ENCODE data around the gene RXRA.

RXRA gene

GRCh38 chr9:134423749-134424148 is 97.5 kb downstream of the RXRA start:
- no peak overlapping the region for H3K14ac ChIP-seq (ENCODE audit: low read length in 2 of 2)

GRCh38 chr9:134424818-134425217 is 98.6 kb downstream of the RXRA start:
- no peak overlapping the region for H4K8ac ChIP-seq (ENCODE audit: low read length)
- H3K4ac ChIP-seq (ENCODE audit: low read depth in 1 of 2, low read length in 2 of 2): no peak overlapping the region
- H3K79me1 ChIP-seq (replicated peaks; ENCODE audit: low read length, poor library complexity, severe bottlenecking): peaks cover 20% of the 10 kb centered on the region
- H3K36me3 ChIP-seq (ENCODE audit: control insufficient read depth in 1 of 2, insufficient read depth in 2 of 2, low read depth in 1 of 2, low read length in 2 of 2): peaks cover 39 to 86% of the 10 kb centered on the region in 2 experiments
- H3K18ac ChIP-seq (ENCODE audit: low read depth in 1 of 2, low read length in 2 of 2): no peak overlapping the region
- H2BK5ac ChIP-seq (ENCODE audit: low read depth, low read length, poor library complexity, severe bottlenecking): no peak overlapping the region
- H2BK12ac ChIP-seq (ENCODE audit: low read length in 2 of 2): no peak overlapping the region
- no peaks in the 10 kb centered on the region for H3K9me3 ChIP-seq (ENCODE audit: control insufficient read depth, low read length)
- no peak overlapping the region for H2AFZ ChIP-seq (ENCODE audit: low read depth, low read length)
- H3K4me2 ChIP-seq (ENCODE audit: low read length, poor library complexity, severe bottlenecking): no peak overlapping the region
- H4K91ac ChIP-seq (ENCODE audit: low read length): no peak overlapping the region
- H2BK120ac ChIP-seq (ENCODE audit: low read depth, low read length): no peak overlapping the region
- no peak overlapping the region for H3K27ac ChIP-seq (ENCODE audit: low read length, poor library complexity, severe bottlenecking)
- peaks cover 21% of the 10 kb centered on the region for H3K4me1 ChIP-seq (ENCODE audit: control insufficient read depth, insufficient read depth, low read depth, low read length)
- no peak for DNase-seq
- H3K4me3 ChIP-seq (ENCODE audit: insufficient read depth in 1 of 2, low read depth in 1 of 2, low read length in 2 of 2): no peak overlapping the region
- H3K9ac ChIP-seq (ENCODE audit: low read length): no peak overlapping the region
- H2BK15ac ChIP-seq (ENCODE audit: low read depth, poor library complexity, severe bottlenecking): no peak overlapping the region
- no peak overlapping the region for H2AK5ac ChIP-seq (ENCODE audit: low read length, severe bottlenecking)
- H3K27me3 ChIP-seq (ENCODE audit: control insufficient read depth in 1 of 2, insufficient read depth in 1 of 2, low read length in 2 of 2): no peaks in the 10 kb centered on the region
- WGBS: 95% methylated on average over 9 of the region's 9 CpGs
- no peak overlapping the region for H3K14ac ChIP-seq (ENCODE audit: low read length in 2 of 2)
- H3K23ac ChIP-seq (ENCODE audit: low read length in 2 of 2): no peak overlapping the region

More at GRCh38 chr9:134423749-134424148, 97.5 kb downstream of the RXRA start:
- H3K36me3 ChIP-seq (ENCODE audit: control insufficient read depth in 1 of 2, insufficient read depth in 2 of 2, low read depth in 1 of 2, low read length in 2 of 2): peaks cover 33 to 87% of the 10 kb centered on the region in 2 experiments
- H4K8ac ChIP-seq (ENCODE audit: low read length): no peak overlapping the region
- WGBS: 96% methylated on average over 15 of the region's 15 CpGs
- H3K23ac ChIP-seq (ENCODE audit: low read length in 2 of 2): no peak overlapping the region
- H3K79me1 ChIP-seq (replicated peaks; ENCODE audit: low read length, poor library complexity, severe bottlenecking): peaks cover 21% of the 10 kb centered on the region
- no peak overlapping the region for H2AK5ac ChIP-seq (ENCODE audit: low read length, severe bottlenecking)
- H3K27me3 ChIP-seq (ENCODE audit: control insufficient read depth in 1 of 2, insufficient read depth in 1 of 2, low read length in 2 of 2): no peaks in the 10 kb centered on the region
- H4K91ac ChIP-seq (ENCODE audit: low read length): no peak overlapping the region
- no peak overlapping the region for H2AFZ ChIP-seq (ENCODE audit: low read depth, low read length)
- no peak overlapping the region for H2BK12ac ChIP-seq (ENCODE audit: low read length in 2 of 2)
- no peak overlapping the region for H3K9ac ChIP-seq (ENCODE audit: low read length)
- no peak overlapping the region for H2BK5ac ChIP-seq (ENCODE audit: low read depth, low read length, poor library complexity, severe bottlenecking)
- H3K27ac ChIP-seq (ENCODE audit: low read length, poor library complexity, severe bottlenecking): no peak overlapping the region
- no peak overlapping the region for H2BK120ac ChIP-seq (ENCODE audit: low read depth, low read length)
- DNase-seq: no peak
- no peak overlapping the region for H2BK15ac ChIP-seq (ENCODE audit: low read depth, poor library complexity, severe bottlenecking)
- no peak overlapping the region for H3K4ac ChIP-seq (ENCODE audit: low read depth in 1 of 2, low read length in 2 of 2)
- no peak overlapping the region for H3K18ac ChIP-seq (ENCODE audit: low read depth in 1 of 2, low read length in 2 of 2)
- H3K4me1 ChIP-seq (ENCODE audit: control insufficient read depth, insufficient read depth, low read depth, low read length): peaks cover 24% of the 10 kb centered on the region
- no peaks in the 10 kb centered on the region for H3K9me3 ChIP-seq (ENCODE audit: control insufficient read depth, low read length)
- no peak overlapping the region for H3K4me2 ChIP-seq (ENCODE audit: low read length, poor library complexity, severe bottlenecking)
- no peak overlapping the region for H3K4me3 ChIP-seq (ENCODE audit: insufficient read depth in 1 of 2, low read depth in 1 of 2, low read length in 2 of 2)

- Histone ChIP-seq H2BK12ac (ENCODE audit: low read length in 2 of 2) (no peak overlapping the region), H3K27ac (ENCODE audit: low read length, poor library complexity, severe bottlenecking) (no peak overlapping the region), H2AFZ (ENCODE audit: low read depth, low read length) (no peak overlapping the region), H4K91ac (ENCODE audit: low read length) (no peak overlapping the region), H2BK120ac (ENCODE audit: low read depth, low read length) (no peak overlapping the region), H3K14ac (ENCODE audit: low read length in 2 of 2) (no peak overlapping the region), H3K4me1 (ENCODE audit: control insufficient read depth, insufficient read depth, low read depth, low read length) (peaks cover 21% of the 10 kb centered on the region), H3K4ac (ENCODE audit: low read depth in 1 of 2, low read length in 2 of 2) (no peak overlapping the region), H3K36me3 (ENCODE audit: control insufficient read depth in 1 of 2, insufficient read depth in 2 of 2, low read depth in 1 of 2, low read length in 2 of 2) (peaks cover 40 to 85% of the 10 kb centered on the region in 2 experiments), H2BK5ac (ENCODE audit: low read depth, low read length, poor library complexity, severe bottlenecking) (no peak overlapping the region), H3K23ac (ENCODE audit: low read length in 2 of 2) (no peak overlapping the region), H2AK5ac (ENCODE audit: low read length, severe bottlenecking) (no peak overlapping the region), H3K4me2 (ENCODE audit: low read length, poor library complexity, severe bottlenecking) (no peak overlapping the region), H3K27me3 (ENCODE audit: control insufficient read depth in 1 of 2, insufficient read depth in 1 of 2, low read length in 2 of 2) (no peaks in the 10 kb centered on the region), H3K18ac (ENCODE audit: low read depth in 1 of 2, low read length in 2 of 2) (no peak overlapping the region), H4K8ac (ENCODE audit: low read length) (no peak overlapping the region), H3K4me3 (ENCODE audit: insufficient read depth in 1 of 2, low read depth in 1 of 2, low read length in 2 of 2) (no peak overlapping the region), H2BK15ac (ENCODE audit: low read depth, poor library complexity, severe bottlenecking) (no peak overlapping the region), H3K9me3 (ENCODE audit: control insufficient read depth, low read length) (no peaks in the 10 kb centered on the region), H3K79me1 (replicated peaks; ENCODE audit: low read length, poor library complexity, severe bottlenecking) (peaks cover 15% of the 10 kb centered on the region), H3K9ac (ENCODE audit: low read length) (no peak overlapping the region)
- WGBS: 88% methylated on average over 2 of the region's 9 CpGs
- DNase-seq: no peak
Observed at GRCh38 chr9:134425401-134425800, 99.1 kb downstream of the RXRA start.

GRCh38 chr9:134425812-134426211 is 99.6 kb downstream of the RXRA start:
- peaks cover 21% of the 10 kb centered on the region for H3K4me1 ChIP-seq (ENCODE audit: control insufficient read depth, insufficient read depth, low read depth, low read length)
- H3K14ac ChIP-seq (ENCODE audit: low read length in 2 of 2): no peak overlapping the region
- no peak overlapping the region for H3K9ac ChIP-seq (ENCODE audit: low read length)
- H3K27me3 ChIP-seq (ENCODE audit: control insufficient read depth in 1 of 2, insufficient read depth in 1 of 2, low read length in 2 of 2): no peaks in the 10 kb centered on the region
- no peak overlapping the region for H3K4me2 ChIP-seq (ENCODE audit: low read length, poor library complexity, severe bottlenecking)
- 88% methylated on average over 9 of the region's 9 CpGs for WGBS
- no peak overlapping the region for H3K23ac ChIP-seq (ENCODE audit: low read length in 2 of 2)
- no peak overlapping the region for H4K91ac ChIP-seq (ENCODE audit: low read length)
- H3K36me3 ChIP-seq (ENCODE audit: control insufficient read depth in 1 of 2, insufficient read depth in 2 of 2, low read depth in 1 of 2, low read length in 2 of 2): peaks cover 40 to 85% of the 10 kb centered on the region in 2 experiments
- no peak overlapping the region for H2AK5ac ChIP-seq (ENCODE audit: low read length, severe bottlenecking)
- no peak overlapping the region for H2BK15ac ChIP-seq (ENCODE audit: low read depth, poor library complexity, severe bottlenecking)
- H3K4me3 ChIP-seq (ENCODE audit: insufficient read depth in 1 of 2, low read depth in 1 of 2, low read length in 2 of 2): no peak overlapping the region
- no peak overlapping the region for H2BK120ac ChIP-seq (ENCODE audit: low read depth, low read length)
- no peak for DNase-seq
- no peak overlapping the region for H2AFZ ChIP-seq (ENCODE audit: low read depth, low read length)
- no peak overlapping the region for H2BK12ac ChIP-seq (ENCODE audit: low read length in 2 of 2)
- H3K4ac ChIP-seq (ENCODE audit: low read depth in 1 of 2, low read length in 2 of 2): no peak overlapping the region
- H3K9me3 ChIP-seq (ENCODE audit: control insufficient read depth, low read length): no peaks in the 10 kb centered on the region
- peaks cover 14% of the 10 kb centered on the region for H3K79me1 ChIP-seq (replicated peaks; ENCODE audit: low read length, poor library complexity, severe bottlenecking)
- no peak overlapping the region for H2BK5ac ChIP-seq (ENCODE audit: low read depth, low read length, poor library complexity, severe bottlenecking)
- no peak overlapping the region for H3K18ac ChIP-seq (ENCODE audit: low read depth in 1 of 2, low read length in 2 of 2)
- no peak overlapping the region for H3K27ac ChIP-seq (ENCODE audit: low read length, poor library complexity, severe bottlenecking)
- no peak overlapping the region for H4K8ac ChIP-seq (ENCODE audit: low read length)

Data from mesenchymal stem cell (in vitro differentiated cells and primary cell).